ENCODE measurements around the gene TMEM187. TPM values are rescaled to one million over a fixed set of nuclear protein-coding genes. Genes with fewer than 3 reads are reported as not detected.
A peak's percentile ranks its signal among the peaks of the same experiment; 100 is the strongest.

The TMEM187 gene
- total RNA-seq, 1 experiment from 2014 or later = 2.8 TPM

DNA sequence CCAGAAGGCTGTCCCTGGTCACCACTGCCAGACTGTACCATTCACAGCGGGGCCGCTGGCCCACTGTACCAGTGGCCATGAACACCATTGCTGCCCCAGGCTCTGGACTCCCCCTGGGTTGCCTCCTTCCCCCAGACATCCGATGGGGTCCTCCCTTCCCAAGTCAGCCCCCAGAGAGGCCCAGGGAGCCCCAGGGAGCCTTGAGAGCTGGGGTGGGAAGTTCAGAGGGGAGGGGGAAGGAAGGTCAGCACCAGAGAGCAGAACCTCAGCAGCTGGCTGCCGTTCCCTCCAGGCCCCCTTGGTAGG lies 46.0 kb upstream of the TMEM187 start:
- Histone ChIP-seq H3K9me3 (ENCODE audit: low read depth, low read length, poor library complexity, severe bottlenecking) (no peaks in the 10 kb centered on the region), H3K4me1 (ENCODE audit: insufficient read depth, low read length, poor library complexity, severe bottlenecking) (peaks cover 20% of the 10 kb centered on the region), H3K27ac (ENCODE audit: low read depth, low read length, poor library complexity, severe bottlenecking) (peak overlapping the region; percentile 94), H3K36me3 (ENCODE audit: insufficient read depth, low read length, poor library complexity, severe bottlenecking) (no peaks in the 10 kb centered on the region), H3K27me3 (replicated peaks; ENCODE audit: insufficient read depth, low read depth, low read length, poor library complexity) (no peaks in the 10 kb centered on the region), H3K4me3 (ENCODE audit: low read depth, low read length, poor library complexity, severe bottlenecking) (peak overlapping the region; percentile 58)
- DNase-seq (ENCODE audit: low spot score) = no peak
- ChIA-PET CTCF (no interaction called here), POLR2A (ENCODE audit: low non-redundant PET) (no interaction called here)
- no TSS peak for BruUV-seq (replicated peaks)
- TF ChIP-seq, protein P1, sequence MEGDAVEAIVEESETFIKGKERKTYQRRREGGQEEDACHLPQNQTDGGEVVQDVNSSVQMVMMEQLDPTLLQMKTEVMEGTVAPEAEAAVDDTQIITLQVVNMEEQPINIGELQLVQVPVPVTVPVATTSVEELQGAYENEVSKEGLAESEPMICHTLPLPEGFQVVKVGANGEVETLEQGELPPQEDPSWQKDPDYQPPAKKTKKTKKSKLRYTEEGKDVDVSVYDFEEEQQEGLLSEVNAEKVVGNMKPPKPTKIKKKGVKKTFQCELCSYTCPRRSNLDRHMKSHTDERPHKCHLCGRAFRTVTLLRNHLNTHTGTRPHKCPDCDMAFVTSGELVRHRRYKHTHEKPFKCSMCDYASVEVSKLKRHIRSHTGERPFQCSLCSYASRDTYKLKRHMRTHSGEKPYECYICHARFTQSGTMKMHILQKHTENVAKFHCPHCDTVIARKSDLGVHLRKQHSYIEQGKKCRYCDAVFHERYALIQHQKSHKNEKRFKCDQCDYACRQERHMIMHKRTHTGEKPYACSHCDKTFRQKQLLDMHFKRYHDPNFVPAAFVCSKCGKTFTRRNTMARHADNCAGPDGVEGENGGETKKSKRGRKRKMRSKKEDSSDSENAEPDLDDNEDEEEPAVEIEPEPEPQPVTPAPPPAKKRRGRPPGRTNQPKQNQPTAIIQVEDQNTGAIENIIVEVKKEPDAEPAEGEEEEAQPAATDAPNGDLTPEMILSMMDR (conservative IDR thresholded peaks at IDR 0.05; ENCODE audit: low read depth, low read length) = no peak
- TF ChIP-seq EZH2 (IDR thresholded peaks at IDR 0.05; ENCODE audit: borderline replicate concordance, low read depth, low read length, poor library complexity, severe bottlenecking) = no peak
- intact Hi-C loops (cut with micrococcal nuclease; ENCODE audit: unreplicated experiment) = no loop called here

- Histone ChIP-seq H3K4me3 (ENCODE audit: low read depth, low read length, poor library complexity, severe bottlenecking) (peak overlapping the region; percentile 58), H3K27ac (ENCODE audit: low read depth, low read length, poor library complexity, severe bottlenecking) (peak overlapping the region; percentile 94), H3K27me3 (replicated peaks; ENCODE audit: insufficient read depth, low read depth, low read length, poor library complexity) (no peaks in the 10 kb centered on the region), H3K4me1 (ENCODE audit: insufficient read depth, low read length, poor library complexity, severe bottlenecking) (peaks cover 20% of the 10 kb centered on the region), H3K9me3 (ENCODE audit: low read depth, low read length, poor library complexity, severe bottlenecking) (no peaks in the 10 kb centered on the region), H3K36me3 (ENCODE audit: insufficient read depth, low read length, poor library complexity, severe bottlenecking) (no peaks in the 10 kb centered on the region)
- no peak for TF ChIP-seq EZH2 (IDR thresholded peaks at IDR 0.05; ENCODE audit: borderline replicate concordance, low read depth, low read length, poor library complexity, severe bottlenecking)
- TF ChIP-seq, protein P1 (conservative IDR thresholded peaks at IDR 0.05; ENCODE audit: low read depth, low read length) = no peak
- BruUV-seq (replicated peaks) = no TSS peak
- POLR2A ChIA-PET (ENCODE audit: low non-redundant PET) = no interaction called here
- intact Hi-C loops (cut with micrococcal nuclease; ENCODE audit: unreplicated experiment) = no loop called here
- CTCF ChIA-PET = interaction anchor here (1.0 kb wide), 1 partner anchor 447 kb away, joined by 3 read pairs; no protein-coding TSS in a partner anchor
- DNase-seq (ENCODE audit: low spot score) = peak; percentile 86
Measured at GRCh38 chrX:153926858-153927671, 45.5 kb upstream of the TMEM187 start.

DNA sequence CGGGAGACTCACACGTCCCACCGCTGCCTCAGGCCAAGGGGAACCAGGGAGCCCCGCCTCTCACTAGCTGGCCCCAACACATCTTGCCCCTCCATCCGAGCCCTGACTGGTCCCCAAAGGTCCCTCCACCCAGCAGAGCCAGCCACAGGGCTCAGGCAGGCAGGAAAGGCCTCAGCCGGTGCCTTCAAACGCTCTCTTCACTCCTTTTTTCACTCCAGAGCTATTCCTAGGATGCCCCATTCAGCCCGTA lies 45.0 kb upstream of the TMEM187 start:
- CTCF ChIA-PET = interaction anchor here (1.0 kb wide), 1 partner anchor 446 kb away, joined by 3 read pairs; no protein-coding TSS in a partner anchor
- BruUV-seq (replicated peaks) = TSS peak; percentile 20
- peak overlapping the region; percentile 58 for H3K4me3 ChIP-seq (ENCODE audit: low read depth, low read length, poor library complexity, severe bottlenecking)

More for the DNA sequence above, 45.0 kb upstream of the TMEM187 start:
- peak overlapping the region; percentile 94 for H3K27ac ChIP-seq (ENCODE audit: low read depth, low read length, poor library complexity, severe bottlenecking)
- POLR2A ChIA-PET (ENCODE audit: low non-redundant PET) = no interaction called here
- no peak for DNase-seq (ENCODE audit: low spot score)
- TF ChIP-seq, protein P1 (conservative IDR thresholded peaks at IDR 0.05; ENCODE audit: low read depth, low read length) = no peak
- no peak for TF ChIP-seq EZH2 (IDR thresholded peaks at IDR 0.05; ENCODE audit: borderline replicate concordance, low read depth, low read length, poor library complexity, severe bottlenecking)
- intact Hi-C loops (cut with micrococcal nuclease; ENCODE audit: unreplicated experiment) = no loop called here
- peaks cover 20% of the 10 kb centered on the region for H3K4me1 ChIP-seq (ENCODE audit: insufficient read depth, low read length, poor library complexity, severe bottlenecking)
- no peaks in the 10 kb centered on the region for H3K9me3 ChIP-seq (ENCODE audit: low read depth, low read length, poor library complexity, severe bottlenecking)
- no peaks in the 10 kb centered on the region for H3K36me3 ChIP-seq (ENCODE audit: insufficient read depth, low read length, poor library complexity, severe bottlenecking)
- H3K27me3 ChIP-seq (replicated peaks; ENCODE audit: insufficient read depth, low read depth, low read length, poor library complexity) = no peaks in the 10 kb centered on the region
